Peyer's patch (tissue), 4 donors: ENCODE data around the gene ZNF502. TPM values are rescaled to one million over a fixed set of nuclear protein-coding genes. Genes with fewer than 3 reads are reported as not detected.
A peak's percentile ranks its signal among the peaks of the same experiment; 100 is the strongest.

Experiments used
- DNase-seq, 3 donors: peaks; one replicate each; pipeline ENCODE4 v3.0.0-alpha.2; 2017 to 2019
- H3K27ac ChIP-seq, 4 donors: fragments of 200-600 bp; sonication (generic); one replicate each; pipeline ENCODE4 v1.5.1; 2016 to 2019
- H3K27me3 ChIP-seq, 2 donors: fragments of 200-600 bp; sonication (generic); one replicate each; pipeline ENCODE4 v1.5.1; 2019
- H3K36me3 ChIP-seq, 3 donors: fragments of 200-600 bp; sonication (generic); one replicate each; pipeline ENCODE4 v1.5.1; 2016 to 2019
- H3K4me1 ChIP-seq, 4 donors: fragments of 200-600 bp; sonication (generic); one replicate each; pipeline ENCODE4 v1.5.1; 2016 to 2019
- H3K4me3 ChIP-seq, 4 donors: fragments of 200-600 bp; sonication (generic); 1 replicate in 3 of 4; 2 replicates in 1 of 4; pipeline ENCODE4 v1.5.1; 2016 to 2019; ENCODE audit warnings: mild to moderate bottlenecking in 1 of 4
- H3K9me3 ChIP-seq, 4 donors: fragments of 200-600 bp; sonication (generic); one replicate each; pipeline ENCODE4 v1.5.1; 2016 to 2019; ENCODE audit warnings: mild to moderate bottlenecking in 1 of 4
- POLR2A ChIP-seq, 2 donors: fragments of 450-650 bp; IDR thresholded peaks; one replicate each; pipeline ENCODE4 v1.5.1; 2017; ENCODE audit warnings: antibody characterized with exemption in 2 of 2, mild to moderate bottlenecking in 2 of 2, moderate library complexity in 2 of 2
- total RNA-seq, 4 donors: library from RNA; depleted of rRNA; stranded (reverse); fragments of >200 nt; gene quantifications; one replicate each; pipeline ENCODE4 v1.1.0, GENCODE V29; 2016
- TF ChIP-seq, protein P1 (sequence below), 6 experiments: fragments of 450-650 bp in 4 of 6; fragments of 200-600 bp in 2 of 6; sonication (generic) in 1 of 6; IDR thresholded peaks; one replicate each; pipeline ENCODE4 v1.5.1; 2017 to 2019; ENCODE audit warnings: antibody characterized with exemption in 6 of 6, mild to moderate bottlenecking in 3 of 6, moderate library complexity in 1 of 6

ZNF502 gene
- total RNA-seq, 4 donors from 2014 or later = 2.3 to 5.0 (median 3.5) TPM

DNA sequence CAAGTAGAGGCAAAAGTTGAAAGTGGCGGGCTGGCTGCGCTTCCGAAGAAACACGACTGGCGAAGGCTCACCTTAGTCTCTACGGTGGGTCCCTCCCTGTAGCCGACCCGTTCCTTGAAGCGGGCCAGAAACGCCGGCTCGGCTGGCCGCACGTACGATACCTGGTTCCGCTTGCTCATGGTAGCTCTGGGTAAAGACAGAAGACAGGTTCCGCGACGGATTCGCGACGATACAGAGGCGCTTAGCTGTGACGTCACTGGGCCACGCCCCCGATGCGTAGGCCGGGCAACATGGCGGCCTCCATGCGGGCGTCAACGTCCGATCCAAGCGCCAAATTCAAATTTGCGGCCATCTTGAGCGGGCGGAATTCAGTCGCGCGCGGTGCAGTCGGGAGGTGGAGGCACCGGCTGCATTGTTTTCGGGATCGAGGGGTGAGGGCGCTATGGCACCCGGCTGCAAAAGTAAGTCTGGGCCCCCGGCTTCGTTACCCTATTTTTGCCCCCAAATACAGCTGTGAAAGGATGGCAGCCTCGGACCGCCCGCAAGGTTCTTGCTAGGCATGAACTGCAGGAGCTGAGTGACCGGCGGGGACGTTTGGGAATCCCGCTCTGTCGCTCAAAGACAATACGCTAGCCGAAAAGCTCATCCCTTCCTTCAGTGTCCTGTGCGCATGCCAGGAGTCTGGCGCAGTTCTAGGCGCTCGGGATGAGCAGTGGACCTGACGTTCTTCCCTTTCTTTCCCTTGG lies 49.1 kb downstream of the ZNF502 start, which contains the start of the genes KIAA1143 and KIF15:
Gene KIAA1143, minus strand, starts transcription at position 196 of the 746 bp plus-strand sequence. Its CDS starts 17 bp downstream, at position 179.
Gene KIF15, plus strand, starts transcription at position 371 of the 746 bp plus-strand sequence. Its CDS starts 72 bp downstream, at position 443.
- Histone ChIP-seq H3K27ac (peak within 1 kb of the TSS; percentile 54 to 79 (median 74)), H3K27me3 (no peaks in the 10 kb centered on the region), H3K4me3 (peak within 1 kb of the TSS; percentile 73 to 85 (median 78)), H3K36me3 (no peaks in the 10 kb centered on the region), H3K4me1 (peaks cover 4 to 18% (median 5%) of the 10 kb centered on the region in 4 donors), H3K9me3 (no peaks in the 10 kb centered on the region)
- peak; percentile 96 to 99 (median 98) for DNase-seq
- TF ChIP-seq POLR2A (IDR thresholded peaks at IDR 0.05) = peak; percentile 54 to 72
- TF ChIP-seq, protein P1, sequence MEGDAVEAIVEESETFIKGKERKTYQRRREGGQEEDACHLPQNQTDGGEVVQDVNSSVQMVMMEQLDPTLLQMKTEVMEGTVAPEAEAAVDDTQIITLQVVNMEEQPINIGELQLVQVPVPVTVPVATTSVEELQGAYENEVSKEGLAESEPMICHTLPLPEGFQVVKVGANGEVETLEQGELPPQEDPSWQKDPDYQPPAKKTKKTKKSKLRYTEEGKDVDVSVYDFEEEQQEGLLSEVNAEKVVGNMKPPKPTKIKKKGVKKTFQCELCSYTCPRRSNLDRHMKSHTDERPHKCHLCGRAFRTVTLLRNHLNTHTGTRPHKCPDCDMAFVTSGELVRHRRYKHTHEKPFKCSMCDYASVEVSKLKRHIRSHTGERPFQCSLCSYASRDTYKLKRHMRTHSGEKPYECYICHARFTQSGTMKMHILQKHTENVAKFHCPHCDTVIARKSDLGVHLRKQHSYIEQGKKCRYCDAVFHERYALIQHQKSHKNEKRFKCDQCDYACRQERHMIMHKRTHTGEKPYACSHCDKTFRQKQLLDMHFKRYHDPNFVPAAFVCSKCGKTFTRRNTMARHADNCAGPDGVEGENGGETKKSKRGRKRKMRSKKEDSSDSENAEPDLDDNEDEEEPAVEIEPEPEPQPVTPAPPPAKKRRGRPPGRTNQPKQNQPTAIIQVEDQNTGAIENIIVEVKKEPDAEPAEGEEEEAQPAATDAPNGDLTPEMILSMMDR (IDR thresholded peaks at IDR 0.05) = no peak

DNA sequence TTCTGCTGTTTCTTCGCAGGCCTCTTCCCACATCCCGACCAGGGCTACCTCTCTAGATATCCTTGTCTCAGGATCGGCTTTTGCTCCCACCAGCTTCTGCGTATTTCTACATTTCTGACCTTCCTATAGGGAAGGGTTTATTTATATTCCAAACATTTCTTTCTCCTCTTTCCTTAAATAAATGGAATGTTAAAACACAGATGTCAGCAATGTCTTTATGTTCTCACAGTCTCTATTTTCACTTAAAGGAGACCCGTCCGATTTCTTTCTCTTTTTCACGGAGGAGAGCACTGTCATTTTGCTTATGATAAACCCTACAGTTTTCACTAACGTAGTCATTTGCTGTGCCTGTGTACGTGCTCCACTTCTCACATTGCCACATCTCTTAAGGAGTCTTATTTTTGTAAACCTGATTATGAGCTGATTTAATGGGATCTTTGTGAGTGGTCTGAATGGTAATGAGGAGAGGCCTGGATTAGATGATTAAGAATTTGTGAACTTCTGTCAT lies 49.8 kb downstream of the ZNF502 start:
- H3K27me3 ChIP-seq = no peaks in the 10 kb centered on the region
- peak overlapping the region; percentile 73 to 85 (median 78) for H3K4me3 ChIP-seq
- H3K27ac ChIP-seq = peak overlapping the region in 1 of 4 donors; percentile 25
- no peak for DNase-seq
- TF ChIP-seq POLR2A (IDR thresholded peaks at IDR 0.05) = no peak
- TF ChIP-seq, protein P1 (IDR thresholded peaks at IDR 0.05) = no peak
- H3K9me3 ChIP-seq = no peaks in the 10 kb centered on the region
- no peaks in the 10 kb centered on the region for H3K36me3 ChIP-seq
- H3K4me1 ChIP-seq = peaks cover 4 to 18% (median 5%) of the 10 kb centered on the region in 4 donors

DNA sequence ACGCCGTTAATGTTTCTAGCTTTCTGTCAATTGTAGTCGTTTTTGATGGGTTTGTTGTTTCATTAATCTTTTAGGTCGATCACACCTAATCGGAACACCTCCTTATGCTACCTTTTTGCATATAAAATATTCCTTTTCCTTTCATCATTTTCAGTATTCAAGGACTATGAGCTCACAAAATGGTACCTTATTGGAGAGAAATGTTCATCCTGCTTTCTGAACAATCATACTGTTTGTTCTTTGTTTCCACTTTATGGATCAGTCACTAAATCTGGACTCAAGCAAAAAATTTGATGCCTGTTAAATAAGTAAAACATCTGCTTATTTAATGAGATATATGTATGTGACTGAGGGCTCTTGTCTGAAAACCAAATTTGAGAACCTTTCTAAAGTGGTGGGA lies 50.2 kb downstream of the ZNF502 start:
- H3K4me3 ChIP-seq = peak overlapping the region in 1 of 4 donors; percentile 73
- H3K27ac ChIP-seq = no peak overlapping the region
- no peak for DNase-seq
- H3K4me1 ChIP-seq = peaks cover 4 to 18% (median 5%) of the 10 kb centered on the region in 4 donors
- H3K36me3 ChIP-seq = no peaks in the 10 kb centered on the region
- H3K27me3 ChIP-seq = no peaks in the 10 kb centered on the region
- TF ChIP-seq POLR2A (IDR thresholded peaks at IDR 0.05) = no peak
- TF ChIP-seq, protein P1 (IDR thresholded peaks at IDR 0.05) = no peak
- H3K9me3 ChIP-seq = no peaks in the 10 kb centered on the region

DNA sequence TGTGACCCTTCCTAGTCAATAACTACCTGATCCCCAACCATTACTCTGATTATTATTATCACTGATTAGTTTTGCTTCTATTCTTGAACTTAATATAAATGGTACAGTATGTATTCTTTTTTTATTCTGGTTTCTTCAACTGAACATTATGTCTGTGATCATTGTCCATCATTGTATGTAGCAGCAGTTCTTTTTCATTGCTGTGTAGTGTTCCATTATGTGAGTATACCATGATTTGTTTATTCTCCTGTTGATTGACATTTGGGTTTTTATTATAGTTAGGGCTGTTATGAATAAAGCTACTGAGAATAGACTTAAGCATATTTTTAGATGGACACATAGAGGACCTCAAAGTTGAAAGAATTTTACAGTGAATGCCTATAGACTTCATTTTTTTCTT lies 51.8 kb downstream of the ZNF502 start:
- Histone ChIP-seq H3K36me3 (no peaks in the 10 kb centered on the region), H3K4me3 (no peak overlapping the region), H3K27ac (no peak overlapping the region), H3K9me3 (no peaks in the 10 kb centered on the region), H3K27me3 (no peaks in the 10 kb centered on the region), H3K4me1 (peaks cover 4 to 18% (median 5%) of the 10 kb centered on the region in 4 donors)
- DNase-seq = no peak
- TF ChIP-seq, protein P1 (IDR thresholded peaks at IDR 0.05) = no peak
- no peak for TF ChIP-seq POLR2A (IDR thresholded peaks at IDR 0.05)

DNA sequence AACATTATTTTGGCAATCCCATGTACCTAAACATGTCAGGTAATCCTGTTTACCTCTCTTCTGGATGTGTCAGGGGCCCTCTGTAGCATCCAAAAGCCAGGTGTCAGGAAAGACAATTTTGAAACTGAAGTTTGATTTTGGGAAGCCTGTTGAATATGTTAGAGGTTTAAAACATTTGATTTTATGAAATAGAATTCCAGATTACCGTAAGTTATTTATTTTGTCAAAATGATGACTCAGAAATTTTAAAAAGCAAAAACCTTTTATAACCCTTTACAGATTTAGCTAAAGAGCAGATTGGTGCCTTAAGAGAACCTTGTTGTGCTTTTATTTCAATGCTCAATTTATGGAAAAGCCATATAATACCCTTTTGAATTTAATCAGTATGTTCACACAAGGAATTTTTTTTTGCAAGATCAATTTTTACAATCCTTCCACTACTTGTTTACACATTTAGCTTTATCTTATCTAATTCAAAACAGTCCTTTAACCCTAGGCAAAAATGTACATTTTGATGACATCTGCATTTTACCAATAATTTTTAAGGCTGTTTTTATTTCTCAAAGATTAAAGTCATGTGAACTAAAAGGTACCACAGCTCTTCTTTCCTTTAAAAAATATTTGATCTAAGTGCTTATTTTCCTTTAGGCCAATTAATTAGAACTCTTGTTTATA lies 59.1 kb downstream of the ZNF502 start:
- Histone ChIP-seq H3K4me1 (no peaks in the 10 kb centered on the region), H3K36me3 (no peaks in the 10 kb centered on the region), H3K4me3 (no peak overlapping the region), H3K27ac (no peak overlapping the region), H3K9me3 (peaks cover 0 to 19% (median 0%) of the 10 kb centered on the region in 4 donors), H3K27me3 (no peaks in the 10 kb centered on the region)
- DNase-seq = no peak
- TF ChIP-seq POLR2A (IDR thresholded peaks at IDR 0.05) = no peak
- TF ChIP-seq, protein P1 (IDR thresholded peaks at IDR 0.05) = no peak
